Muscle layer of colon (tissue), 2 donors: ENCODE results near the gene RTL5.

ENCODE experiments used
- H3K27ac ChIP-seq: one replicate; pipeline ENCODE4 v1.7.0; 2013; ENCODE audit warnings: low read depth, mild to moderate bottlenecking, low read length, moderate library complexity
- H3K27me3 ChIP-seq, 2 donors: one replicate each; pipeline ENCODE4 v1.7.0; 2013; ENCODE audit warnings: low read length in 2 of 2, mild to moderate bottlenecking in 2 of 2; ENCODE audit not compliant: insufficient read depth in 2 of 2, control insufficient read depth in 1 of 2
- H3K36me3 ChIP-seq: one replicate; pipeline ENCODE4 v1.7.0; 2013; ENCODE audit warnings: mild to moderate bottlenecking, low read length; ENCODE audit not compliant: insufficient read depth
- H3K4me1 ChIP-seq: one replicate; pipeline ENCODE4 v1.7.0; 2013; ENCODE audit warnings: mild to moderate bottlenecking, low read length; ENCODE audit not compliant: insufficient read depth
- H3K4me3 ChIP-seq, 2 donors: one replicate each; pipeline ENCODE4 v1.7.0; 2013; ENCODE audit warnings: low read length in 2 of 2, low read depth in 1 of 2, mild to moderate bottlenecking in 1 of 2, moderate library complexity in 1 of 2
- H3K9ac ChIP-seq: one replicate; pipeline ENCODE4 v1.7.0; 2013; ENCODE audit warnings: low read length
- H3K9me3 ChIP-seq: one replicate; pipeline ENCODE4 v1.7.0; 2013; ENCODE audit warnings: mild to moderate bottlenecking, low read length
- donor health status: abdominal sarcoma.
- donor health status: Adenocarcinoma of cecum.

RTL5 gene

DNA sequence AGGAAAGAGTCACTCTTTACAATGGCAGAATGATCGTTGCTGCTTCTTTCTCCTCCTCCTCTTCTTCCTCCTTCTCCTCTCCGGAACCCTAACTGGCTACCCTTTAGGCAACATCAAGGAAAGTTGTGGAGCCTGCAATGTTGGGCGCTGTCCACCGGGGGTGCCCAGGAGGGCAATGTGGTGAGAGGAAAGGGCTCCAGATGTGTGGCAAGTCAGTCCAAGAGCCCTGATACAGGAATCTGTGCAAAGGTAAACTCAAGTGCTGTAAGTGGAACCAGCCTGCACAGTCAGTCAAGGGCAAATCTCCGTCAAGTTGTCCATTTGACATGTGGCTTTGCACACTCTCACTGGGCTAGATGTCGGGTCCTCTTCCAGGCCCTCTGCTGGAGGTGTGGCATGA lies 2.8 kb downstream of the RTL5 start:
- no peak overlapping the region for H3K27ac ChIP-seq
- H3K9ac ChIP-seq: no peak overlapping the region
- no peak overlapping the region for H3K4me3 ChIP-seq
- H3K4me1 ChIP-seq: peaks cover 40% of the 10 kb centered on the region
- peaks cover 7% of the 10 kb centered on the region for H3K36me3 ChIP-seq
- no peaks in the 10 kb centered on the region for H3K9me3 ChIP-seq
- peaks cover 5 to 28% of the 10 kb centered on the region in 2 donors for H3K27me3 ChIP-seq

DNA sequence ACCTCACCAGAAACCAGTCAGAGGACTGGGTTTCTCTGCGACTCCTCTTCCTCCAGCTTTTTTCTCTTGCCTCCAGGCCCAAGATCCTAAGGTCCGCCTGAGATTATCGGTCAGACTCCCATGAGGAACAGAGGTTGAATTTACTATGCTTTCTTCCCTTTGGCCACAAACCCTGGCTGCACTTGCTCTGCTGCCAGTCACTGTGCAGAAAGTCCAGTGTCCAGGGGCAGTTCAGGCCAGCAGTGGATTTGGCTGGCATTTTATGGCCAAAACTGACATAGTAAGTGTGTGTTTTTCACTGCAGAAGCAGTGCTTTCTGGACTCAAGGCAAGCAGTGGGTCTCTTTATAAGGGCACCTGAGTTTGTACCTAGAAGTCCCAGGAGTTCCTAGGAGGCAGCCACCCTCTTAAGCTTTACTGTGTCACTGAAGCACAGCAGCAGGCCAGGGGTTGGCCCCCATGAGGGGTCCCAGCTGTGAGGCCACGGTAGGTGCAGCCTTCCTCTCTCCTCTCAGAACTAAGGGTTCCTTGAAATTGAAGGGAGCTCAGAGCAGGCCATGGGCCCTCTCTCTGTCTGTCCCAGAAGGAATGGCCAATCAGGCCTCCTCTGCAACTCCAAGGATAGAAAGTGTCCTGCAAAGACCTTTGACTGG lies 3.4 kb downstream of the RTL5 start:
- peaks cover 7% of the 10 kb centered on the region for H3K36me3 ChIP-seq
- no peak overlapping the region for H3K27ac ChIP-seq
- no peak overlapping the region for H3K9ac ChIP-seq
- H3K27me3 ChIP-seq: peaks cover 5 to 28% of the 10 kb centered on the region in 2 donors
- no peaks in the 10 kb centered on the region for H3K9me3 ChIP-seq
- H3K4me3 ChIP-seq: no peak overlapping the region
- H3K4me1 ChIP-seq: peaks cover 41% of the 10 kb centered on the region

DNA sequence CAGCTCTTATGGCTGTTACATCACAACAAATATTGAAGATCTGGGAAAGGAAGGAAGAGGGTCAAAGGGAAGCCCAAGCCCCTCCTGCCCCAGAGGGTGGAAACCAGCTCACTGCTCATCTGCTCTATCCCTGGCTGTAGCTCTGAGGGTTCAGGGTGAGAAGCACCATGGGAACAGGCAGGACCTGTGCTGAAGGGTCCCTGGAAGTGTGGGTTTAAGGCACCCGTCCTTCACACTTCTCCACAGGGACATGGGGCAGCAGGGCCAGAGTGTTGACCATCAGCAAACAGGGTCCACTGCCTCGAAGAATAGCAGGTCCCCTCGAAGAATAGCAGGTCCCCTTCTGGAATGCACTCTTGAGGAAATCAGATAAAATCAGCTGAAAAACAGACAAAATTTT lies 4.4 kb downstream of the RTL5 start:
- Histone ChIP-seq H3K4me1 (peaks cover 38% of the 10 kb centered on the region), H3K27me3 (peaks cover 5 to 26% of the 10 kb centered on the region in 2 donors), H3K9me3 (no peaks in the 10 kb centered on the region), H3K27ac (peak overlapping the region; percentile 65), H3K9ac (no peak overlapping the region), H3K36me3 (peaks cover 7% of the 10 kb centered on the region), H3K4me3 (no peak overlapping the region)

DNA sequence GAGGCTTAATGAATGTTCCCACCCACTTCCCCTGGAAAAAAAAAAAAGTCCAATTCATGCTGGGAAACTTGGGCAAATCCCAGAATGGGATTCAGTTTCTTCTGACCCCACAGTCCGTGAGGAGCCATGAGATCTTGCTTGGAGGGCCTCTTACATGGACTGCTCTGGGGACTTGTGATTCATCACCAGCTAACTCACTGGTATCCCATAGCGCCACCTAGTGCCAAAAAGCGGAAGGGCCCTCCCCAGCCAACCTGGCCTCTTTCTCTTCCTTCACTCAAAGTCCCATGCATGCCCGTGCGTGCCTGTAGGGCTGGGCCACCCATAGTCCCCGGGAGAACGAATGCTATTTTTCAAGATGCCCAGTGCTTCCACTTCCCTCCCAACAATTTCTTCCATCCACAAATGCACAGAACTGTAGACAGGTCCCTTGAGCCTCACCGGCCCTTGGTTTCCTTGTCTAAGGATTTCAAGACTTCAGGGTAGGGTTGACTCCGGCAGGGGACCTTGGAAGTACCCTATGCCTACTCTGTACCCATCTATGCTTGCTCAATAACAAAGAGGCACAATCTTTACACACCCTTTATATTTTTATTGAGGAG lies 5.1 kb downstream of the RTL5 start:
- H3K27me3 ChIP-seq: peaks cover 5 to 21% of the 10 kb centered on the region in 2 donors
- H3K27ac ChIP-seq: peak overlapping the region; percentile 65
- no peaks in the 10 kb centered on the region for H3K9me3 ChIP-seq
- peaks cover 7% of the 10 kb centered on the region for H3K36me3 ChIP-seq
- H3K9ac ChIP-seq: no peak overlapping the region
- no peak overlapping the region for H3K4me3 ChIP-seq
- peaks cover 37% of the 10 kb centered on the region for H3K4me1 ChIP-seq

DNA sequence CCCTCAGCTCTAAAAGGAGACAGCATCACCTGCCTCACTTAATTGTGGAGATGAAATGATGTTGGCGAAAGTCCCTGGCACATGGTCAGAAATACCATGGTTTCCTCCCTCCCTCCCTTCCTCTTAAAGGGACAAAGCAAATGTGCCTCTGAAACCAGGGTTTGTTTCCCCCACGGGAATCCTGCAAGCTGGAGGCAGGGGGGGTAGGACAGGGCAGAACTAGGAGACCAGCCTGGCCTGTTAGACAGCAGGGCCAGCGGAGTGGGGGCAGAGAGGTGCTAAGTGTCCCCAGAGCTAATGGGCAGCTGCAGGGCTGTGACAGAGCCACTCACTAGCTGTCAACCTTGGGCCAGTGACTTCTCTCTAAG lies 5.7 kb downstream of the RTL5 start:
- peaks cover 43% of the 10 kb centered on the region for H3K4me1 ChIP-seq
- no peaks in the 10 kb centered on the region for H3K9me3 ChIP-seq
- peaks cover 7% of the 10 kb centered on the region for H3K36me3 ChIP-seq
- no peak overlapping the region for H3K4me3 ChIP-seq
- H3K27me3 ChIP-seq: peaks cover 5 to 21% of the 10 kb centered on the region in 2 donors
- peak overlapping the region; percentile 65 for H3K27ac ChIP-seq
- no peak overlapping the region for H3K9ac ChIP-seq

DNA sequence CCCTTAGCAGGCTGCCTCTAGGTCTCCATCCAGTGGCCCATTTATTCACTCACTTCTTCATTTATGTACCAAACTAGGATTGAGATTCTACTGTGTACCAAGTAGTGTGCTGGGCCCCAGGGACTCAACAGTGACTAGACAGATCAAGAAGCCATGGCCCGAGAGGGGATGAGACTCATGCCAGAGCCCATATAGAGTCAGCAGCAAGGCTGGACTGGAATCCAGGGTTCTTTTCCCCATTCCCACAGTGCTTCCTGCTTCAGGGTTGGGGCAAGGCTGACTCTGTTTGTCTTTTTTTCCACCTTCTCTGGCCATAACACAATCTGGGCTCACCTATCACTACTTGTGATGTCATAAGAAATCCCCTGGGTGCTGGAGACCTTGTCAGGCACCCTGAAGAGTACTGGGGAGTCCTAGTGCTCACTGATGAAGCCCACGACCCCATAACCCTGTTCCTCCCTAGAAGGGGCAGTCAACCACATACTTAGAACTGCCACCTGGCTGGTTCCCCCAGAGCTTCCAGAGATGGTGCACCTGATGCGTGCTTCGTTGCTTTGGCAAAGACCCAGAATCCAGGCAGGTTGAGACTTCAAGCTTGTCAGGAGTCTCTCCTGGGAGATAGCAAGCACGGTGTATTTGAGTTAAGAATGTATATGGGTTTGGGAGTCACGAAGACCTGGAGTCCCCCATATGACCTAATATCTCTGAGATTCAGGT lies 6.2 kb downstream of the RTL5 start:
- peaks cover 49% of the 10 kb centered on the region for H3K4me1 ChIP-seq
- peaks cover 5 to 16% of the 10 kb centered on the region in 2 donors for H3K27me3 ChIP-seq
- no peak overlapping the region for H3K9ac ChIP-seq
- no peak overlapping the region for H3K4me3 ChIP-seq
- peak overlapping the region; percentile 15 for H3K27ac ChIP-seq
- no peaks in the 10 kb centered on the region for H3K9me3 ChIP-seq
- peaks cover 7% of the 10 kb centered on the region for H3K36me3 ChIP-seq

DNA sequence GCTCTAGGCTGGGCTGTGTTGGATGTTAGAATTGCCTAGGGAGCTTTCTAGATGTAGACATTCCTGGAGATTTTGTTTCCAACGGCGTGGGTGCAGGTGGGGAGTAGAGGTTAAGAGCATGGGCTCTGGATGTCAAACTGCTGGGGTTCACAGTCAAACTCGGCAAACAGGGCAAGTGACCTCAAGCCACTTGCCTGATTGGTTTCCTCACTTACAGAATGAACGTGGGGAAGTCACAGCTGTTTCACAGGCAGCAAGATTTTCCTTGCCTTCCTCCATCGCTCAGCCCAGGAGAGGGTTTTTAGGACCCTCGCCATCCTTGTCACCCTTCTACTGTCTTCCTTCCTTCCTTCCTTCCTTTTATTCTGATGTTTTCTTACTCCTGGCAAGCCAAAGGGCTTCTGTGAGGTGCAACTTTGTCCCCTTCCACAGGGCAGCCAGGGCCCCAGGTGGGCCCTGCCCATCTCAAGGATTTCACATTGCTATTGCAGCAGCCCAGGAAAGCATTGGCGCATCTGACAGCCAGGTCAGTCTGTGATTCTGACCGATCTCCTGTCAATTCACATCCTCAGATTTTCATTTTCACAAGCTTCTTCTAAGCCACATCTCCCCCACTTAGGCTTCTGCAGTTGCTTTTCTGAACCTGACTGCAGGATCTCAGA lies 7.0 kb downstream of the RTL5 start:
- Histone ChIP-seq H3K4me1 (peaks cover 51% of the 10 kb centered on the region), H3K9me3 (no peaks in the 10 kb centered on the region), H3K9ac (no peak overlapping the region), H3K36me3 (peaks cover 7% of the 10 kb centered on the region), H3K27me3 (peaks cover 5 to 12% of the 10 kb centered on the region in 2 donors), H3K27ac (peak overlapping the region; percentile 15), H3K4me3 (no peak overlapping the region)

DNA sequence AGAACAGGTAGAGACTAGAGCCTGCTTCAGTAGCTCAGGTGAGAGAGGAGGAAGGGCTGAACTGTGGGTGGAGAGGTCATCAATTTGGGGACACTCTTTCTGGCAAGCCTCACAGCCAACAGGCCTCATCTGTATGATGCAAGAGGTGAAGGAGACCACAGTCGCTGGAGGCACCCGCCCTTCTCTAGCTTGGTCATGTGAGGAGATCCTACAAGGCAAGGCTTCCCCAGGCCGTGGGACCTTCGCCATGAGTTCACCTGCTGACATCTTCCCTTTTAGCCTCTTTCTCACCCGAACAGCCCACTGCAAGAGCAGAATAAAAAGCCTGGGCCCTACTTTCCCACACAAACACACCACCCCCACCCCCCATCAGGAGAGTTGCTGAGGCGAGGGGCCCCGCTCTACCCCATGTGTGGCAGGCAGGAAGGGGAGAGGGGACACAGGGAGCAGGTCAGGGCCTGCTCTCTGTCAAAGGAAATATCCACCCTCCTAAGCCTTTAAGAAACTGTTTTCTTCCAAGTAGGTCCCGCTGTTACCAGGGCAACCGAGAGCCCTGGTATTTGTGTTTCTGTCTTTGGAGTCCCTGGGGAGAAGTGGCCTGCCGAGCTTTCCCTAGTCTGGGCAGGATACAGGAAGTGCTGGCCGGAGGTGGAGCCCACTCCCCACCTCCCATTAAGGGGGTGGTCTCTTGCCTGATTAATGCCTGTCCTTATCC lies 8.1 kb downstream of the RTL5 start:
- H3K9me3 ChIP-seq: no peaks in the 10 kb centered on the region
- no peak overlapping the region for H3K4me3 ChIP-seq
- H3K27ac ChIP-seq: peak overlapping the region; percentile 37
- H3K36me3 ChIP-seq: no peaks in the 10 kb centered on the region
- H3K4me1 ChIP-seq: peaks cover 51% of the 10 kb centered on the region
- no peak overlapping the region for H3K9ac ChIP-seq
- peaks cover 5 to 12% of the 10 kb centered on the region in 2 donors for H3K27me3 ChIP-seq

DNA sequence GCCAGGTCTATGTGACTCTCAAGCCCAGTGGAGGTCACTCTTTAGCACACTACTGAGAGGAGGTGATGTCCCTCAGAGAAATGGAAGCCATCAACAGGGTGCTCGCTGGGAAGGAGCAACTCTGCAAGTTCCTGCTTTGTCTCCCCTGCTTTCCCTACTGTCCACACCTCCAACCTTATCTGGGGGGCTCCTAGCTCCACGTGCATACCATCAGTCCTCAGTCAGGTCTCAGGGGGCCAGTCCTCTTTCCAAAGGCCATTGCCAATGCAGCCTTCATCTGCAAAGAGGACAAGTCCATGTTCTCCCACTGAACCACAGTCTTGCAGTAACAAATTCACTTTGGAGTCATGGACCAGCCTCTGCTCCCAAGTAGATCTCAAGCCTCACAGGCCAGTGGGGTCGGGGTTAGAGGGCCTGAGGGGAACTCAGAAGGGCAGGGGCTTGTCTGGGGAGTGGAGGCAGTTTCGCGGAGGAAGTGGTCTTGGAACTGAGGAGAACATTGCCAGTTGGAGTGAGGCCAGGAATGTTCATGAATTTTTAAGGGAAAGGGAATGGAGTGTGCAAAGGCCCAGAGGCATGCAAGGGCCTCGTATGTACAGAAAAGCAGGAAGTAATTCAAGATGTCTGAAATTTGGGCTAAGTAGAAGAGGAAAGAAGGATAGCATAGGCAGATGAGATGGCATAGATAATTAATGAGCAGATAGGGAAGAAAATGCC lies 8.9 kb downstream of the RTL5 start:
- Histone ChIP-seq H3K4me1 (peaks cover 51% of the 10 kb centered on the region), H3K27me3 (peaks cover 5 to 12% of the 10 kb centered on the region in 2 donors), H3K9ac (no peak overlapping the region), H3K9me3 (no peaks in the 10 kb centered on the region), H3K4me3 (no peak overlapping the region), H3K27ac (peak overlapping the region; percentile 37), H3K36me3 (no peaks in the 10 kb centered on the region)

DNA sequence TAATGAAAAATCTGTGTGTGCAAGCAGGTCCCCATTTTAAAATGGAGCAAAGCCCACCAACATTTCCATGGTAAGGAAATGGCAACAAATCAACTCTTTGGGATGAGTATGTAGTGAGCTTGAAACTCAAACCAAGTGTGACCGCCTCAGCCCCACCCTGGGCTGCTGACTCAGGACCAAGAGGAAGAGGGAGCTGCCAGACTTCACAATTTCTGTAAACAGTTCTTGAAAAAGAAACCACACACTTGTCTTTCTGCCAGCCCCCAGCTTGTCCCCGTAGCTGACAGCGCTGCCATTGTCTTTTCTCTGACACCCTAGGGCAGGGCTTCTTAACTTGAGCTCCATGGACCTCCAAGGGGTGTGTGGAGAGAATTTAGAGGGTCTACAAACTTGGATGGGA lies 10.3 kb downstream of the RTL5 start:
- Histone ChIP-seq H3K4me3 (no peak overlapping the region), H3K9me3 (no peaks in the 10 kb centered on the region), H3K36me3 (no peaks in the 10 kb centered on the region), H3K27me3 (peaks cover 5% of the 10 kb centered on the region in 2 donors), H3K27ac (peak overlapping the region; percentile 35), H3K9ac (no peak overlapping the region), H3K4me1 (peaks cover 41% of the 10 kb centered on the region)
